Vagina (tissue), 2 donors: Measurements from ENCODE around the gene STN1. TPM values are rescaled to one million over a fixed set of nuclear protein-coding genes. Genes with fewer than 3 reads are reported as not detected.
A peak's percentile ranks its signal among the peaks of the same experiment; 100 is the strongest.

Experiments
- DNase-seq, 2 donors: peaks; one replicate each; pipeline ENCODE4 v3.0.0-alpha.2; 2017; ENCODE audit errors: extremely low spot score in 2 of 2
- H3K27ac ChIP-seq: fragments of 200-600 bp; sonication (generic); one replicate; pipeline ENCODE4 v1.5.1; 2019
- H3K27me3 ChIP-seq: fragments of 200-600 bp; sonication (generic); one replicate; pipeline ENCODE4 v1.5.1; 2019
- H3K36me3 ChIP-seq, 2 donors: fragments of 200-600 bp; sonication (generic); one replicate each; pipeline ENCODE4 v1.5.1; 2017 to 2019
- H3K4me1 ChIP-seq: fragments of 200-600 bp; sonication (generic); one replicate; pipeline ENCODE4 v1.5.1; 2019
- H3K4me3 ChIP-seq, 2 donors: fragments of 200-600 bp; sonication (generic); 1 replicate in 1 of 2; 2 replicates in 1 of 2; pipeline ENCODE4 v1.5.1; 2016 to 2019
- H3K9me3 ChIP-seq: fragments of 200-600 bp; sonication (generic); one replicate; pipeline ENCODE4 v1.5.1; 2019
- CTCF ChIP-seq, 3 experiments: fragments of 450-650 bp in 2 of 3; fragments of 200-600 bp in 1 of 3; sonication (generic) in 1 of 3; IDR thresholded peaks; one replicate each; pipeline ENCODE4 v1.5.1; 2017 to 2019; ENCODE audit warnings: antibody characterized with exemption in 3 of 3, mild to moderate bottlenecking in 2 of 3, moderate library complexity in 2 of 3
- POLR2A ChIP-seq, 2 donors: fragments of 450-650 bp; IDR thresholded peaks; one replicate each; pipeline ENCODE4 v1.6.1; 2017; ENCODE audit warnings: antibody characterized with exemption in 2 of 2, mild to moderate bottlenecking in 2 of 2, moderate library complexity in 2 of 2
- POLR2AphosphoS5 ChIP-seq, 2 donors: sonication (generic); formaldehyde crosslinking; IDR thresholded peaks; one replicate each; pipeline ENCODE4 v1.9.0; 2017; ENCODE audit warnings: antibody characterized with exemption in 2 of 2, mild to moderate bottlenecking in 2 of 2, low read depth in 1 of 2; ENCODE audit not compliant: insufficient read depth in 1 of 2
- intact Hi-C: fragments of 100-400 bp; cut with DNase I; formaldehyde crosslinking; loops from one replicate; pipeline ENCODE4 v1.15.1; 2023
- total RNA-seq: library from RNA; depleted of rRNA; stranded (reverse); fragments of >200 nt; gene quantifications from one replicate; pipeline ENCODE4 v1.2.3, GENCODE V29; 2016

The STN1 gene
- total RNA-seq, 1 donor from 2014 or later, result 22.3 TPM

GRCh38 chr10:103958996-103959395, 41.0 kb upstream of the STN1 start:
- no peaks in the 10 kb centered on the region for H3K9me3 ChIP-seq
- TF ChIP-seq POLR2A (IDR thresholded peaks at IDR 0.05) (no peak), POLR2AphosphoS5 (IDR thresholded peaks at IDR 0.05; ENCODE audit: insufficient read depth in 1 of 2, low read depth in 1 of 2) (peak in 1 of 2 donors; percentile 63)
- H3K27ac ChIP-seq, result no peak overlapping the region
- H3K4me1 ChIP-seq, result no peaks in the 10 kb centered on the region
- H3K4me3 ChIP-seq, result no peak overlapping the region
- no peaks in the 10 kb centered on the region for H3K27me3 ChIP-seq
- no peaks in the 10 kb centered on the region for H3K36me3 ChIP-seq
- no peak for DNase-seq
- intact Hi-C loops, result no loop called here

DNA sequence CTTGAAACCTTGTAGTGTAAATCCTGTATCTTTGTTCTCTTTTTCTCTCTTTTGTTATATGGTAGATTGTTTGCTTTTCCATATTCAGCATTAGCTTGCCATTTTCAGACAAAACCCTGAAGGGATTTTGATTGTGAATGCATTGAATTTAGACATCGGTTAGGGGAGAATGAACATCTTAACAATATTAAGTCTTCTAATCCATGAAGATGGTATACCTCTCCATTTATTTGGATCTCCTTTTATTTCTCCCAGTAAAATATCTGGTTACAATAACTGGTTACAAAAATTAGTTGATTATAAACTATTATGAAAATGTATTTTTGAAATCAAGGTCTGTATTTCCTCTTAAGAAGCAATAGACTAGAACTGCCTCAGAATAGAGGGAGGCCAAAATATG, 36.6 kb upstream of the STN1 start:
- intact Hi-C loops, result no loop called here
- Histone ChIP-seq H3K4me1 (no peaks in the 10 kb centered on the region), H3K36me3 (no peaks in the 10 kb centered on the region), H3K4me3 (no peak overlapping the region), H3K27me3 (no peaks in the 10 kb centered on the region), H3K9me3 (no peaks in the 10 kb centered on the region), H3K27ac (no peak overlapping the region)
- no peak for TF ChIP-seq POLR2A (IDR thresholded peaks at IDR 0.05)
- no peak for TF ChIP-seq CTCF (IDR thresholded peaks at IDR 0.05)
- TF ChIP-seq POLR2AphosphoS5 (IDR thresholded peaks at IDR 0.05; ENCODE audit: insufficient read depth in 1 of 2, low read depth in 1 of 2), result no peak
- no peak for DNase-seq

GRCh38 chr10:103951942-103952341, 34.0 kb upstream of the STN1 start:
- TF ChIP-seq POLR2A (IDR thresholded peaks at IDR 0.05) (no peak), POLR2AphosphoS5 (IDR thresholded peaks at IDR 0.05; ENCODE audit: insufficient read depth in 1 of 2, low read depth in 1 of 2) (no peak), CTCF (IDR thresholded peaks at IDR 0.05) (no peak)
- no peak overlapping the region for H3K4me3 ChIP-seq
- no peaks in the 10 kb centered on the region for H3K9me3 ChIP-seq
- intact Hi-C loops, result no loop called here
- no peak for DNase-seq
- H3K27me3 ChIP-seq, result no peaks in the 10 kb centered on the region
- no peaks in the 10 kb centered on the region for H3K36me3 ChIP-seq
- H3K4me1 ChIP-seq, result no peaks in the 10 kb centered on the region
- no peak overlapping the region for H3K27ac ChIP-seq

DNA sequence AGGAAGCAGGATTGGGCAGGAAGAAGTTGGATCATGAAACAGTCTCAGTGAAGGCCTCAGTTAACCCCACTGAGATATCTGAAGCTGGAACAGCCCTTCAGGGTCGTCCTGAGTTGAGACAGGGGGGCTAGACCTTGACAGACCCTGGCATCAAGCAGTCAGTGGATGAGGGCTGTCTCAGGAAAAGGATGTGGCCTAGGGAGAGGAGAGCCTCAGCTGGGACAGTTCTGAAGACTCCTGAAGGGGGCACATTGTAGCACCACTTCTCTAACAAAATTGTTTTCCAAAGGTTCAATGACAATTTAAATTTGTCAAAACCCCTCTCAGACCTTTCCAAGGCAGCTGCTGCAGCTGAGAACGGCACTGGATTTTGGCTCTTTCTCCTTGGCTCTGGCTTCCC, 33.2 kb upstream of the STN1 start:
- intact Hi-C loops, result no loop called here
- H3K4me3 ChIP-seq, result no peak overlapping the region
- H3K9me3 ChIP-seq, result no peaks in the 10 kb centered on the region
- H3K27me3 ChIP-seq, result no peaks in the 10 kb centered on the region
- no peaks in the 10 kb centered on the region for H3K4me1 ChIP-seq
- DNase-seq, result no peak
- no peaks in the 10 kb centered on the region for H3K36me3 ChIP-seq
- H3K27ac ChIP-seq, result no peak overlapping the region
- TF ChIP-seq POLR2AphosphoS5 (IDR thresholded peaks at IDR 0.05; ENCODE audit: insufficient read depth in 1 of 2, low read depth in 1 of 2) (no peak), CTCF (IDR thresholded peaks at IDR 0.05) (no peak)

DNA sequence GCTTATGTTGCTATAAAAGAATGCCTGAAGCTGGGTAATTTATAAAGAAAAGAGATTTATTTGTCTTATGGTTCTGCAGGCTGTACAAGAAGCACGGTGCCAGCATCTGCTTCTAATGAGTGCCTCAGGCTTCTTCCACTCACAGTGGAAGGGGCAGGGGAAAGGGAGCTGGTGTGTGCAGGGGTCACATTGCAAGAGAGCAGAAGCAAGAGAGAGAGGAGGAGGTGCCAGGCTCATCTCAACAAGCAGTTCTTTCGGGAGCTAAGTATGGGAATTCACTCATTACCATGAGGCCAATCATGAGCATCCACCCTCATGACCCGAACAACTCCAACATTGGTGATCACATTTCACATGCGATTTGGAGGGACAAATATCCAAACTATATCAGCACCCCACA, 31.7 kb upstream of the STN1 start:
- intact Hi-C loops, result no loop called here
- Histone ChIP-seq H3K27ac (no peak overlapping the region), H3K27me3 (no peaks in the 10 kb centered on the region), H3K36me3 (no peaks in the 10 kb centered on the region), H3K4me1 (no peaks in the 10 kb centered on the region), H3K9me3 (no peaks in the 10 kb centered on the region), H3K4me3 (no peak overlapping the region)
- TF ChIP-seq POLR2A (IDR thresholded peaks at IDR 0.05) (no peak), CTCF (IDR thresholded peaks at IDR 0.05) (no peak), POLR2AphosphoS5 (IDR thresholded peaks at IDR 0.05; ENCODE audit: insufficient read depth in 1 of 2, low read depth in 1 of 2) (no peak)
- DNase-seq, result no peak
